GM18526 (cell line): Measurements from ENCODE around the gene UTRN.

Experiments
- POLR2A ChIP-seq: IDR thresholded peaks from 3 replicates; pipeline ENCODE4 v1.6.1; 2011; ENCODE audit not compliant: insufficient read length; ENCODE audit errors: extremely low read depth

The UTRN gene

GRCh38 chr6:144295981-144296767, 11.0 kb downstream of the UTRN start:
- TF ChIP-seq POLR2A, result no peak

DNA sequence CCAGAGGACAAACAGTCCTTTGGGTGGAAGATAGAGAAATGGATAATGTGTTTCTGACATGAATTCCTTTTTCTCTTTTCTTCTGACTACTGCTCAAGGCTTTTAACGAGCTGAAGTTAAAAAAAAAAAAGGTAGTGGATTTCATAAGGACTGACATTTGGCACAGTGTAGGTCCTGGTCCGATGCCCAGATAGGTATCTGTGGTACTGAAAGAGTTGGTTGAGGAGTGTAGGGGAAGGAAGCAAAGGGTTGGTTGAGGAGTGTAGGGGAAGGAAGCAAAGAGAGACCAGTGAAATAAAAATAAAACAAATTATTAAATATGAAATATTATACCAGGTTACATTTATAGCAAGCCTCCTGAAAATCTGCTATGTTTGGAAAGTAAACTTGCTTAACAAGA, 11.8 kb downstream of the UTRN start:
- no peak for TF ChIP-seq POLR2A

GRCh38 chr6:144297511-144298100, 12.5 kb downstream of the UTRN start:
- TF ChIP-seq POLR2A, result no peak

GRCh38 chr6:144298194-144298593, 13.1 kb downstream of the UTRN start:
- no peak for TF ChIP-seq POLR2A

DNA sequence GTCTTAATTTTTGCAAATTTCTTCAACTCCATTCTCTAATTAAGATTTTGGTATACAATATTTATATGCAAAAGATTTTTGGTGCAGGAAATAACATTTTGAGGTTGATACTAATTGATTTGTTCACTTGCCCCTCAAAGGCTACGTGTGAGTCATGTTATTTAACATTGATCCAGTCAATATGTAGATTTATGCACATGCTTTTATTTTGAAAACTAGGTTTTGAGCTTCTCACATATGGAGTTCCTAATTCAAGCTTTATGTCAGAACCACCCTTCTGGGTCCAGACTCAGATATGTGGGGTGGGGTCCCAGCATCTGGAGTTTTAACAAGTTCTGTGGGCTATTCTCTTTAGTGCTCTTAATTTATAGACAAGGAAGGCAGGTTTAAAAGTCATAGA, 13.8 kb downstream of the UTRN start:
- TF ChIP-seq POLR2A, result no peak

GRCh38 chr6:144302701-144303372, 17.7 kb downstream of the UTRN start:
- no peak for TF ChIP-seq POLR2A

- no peak for TF ChIP-seq POLR2A
Observed at GRCh38 chr6:144304223-144304848, 19.2 kb downstream of the UTRN start.

DNA sequence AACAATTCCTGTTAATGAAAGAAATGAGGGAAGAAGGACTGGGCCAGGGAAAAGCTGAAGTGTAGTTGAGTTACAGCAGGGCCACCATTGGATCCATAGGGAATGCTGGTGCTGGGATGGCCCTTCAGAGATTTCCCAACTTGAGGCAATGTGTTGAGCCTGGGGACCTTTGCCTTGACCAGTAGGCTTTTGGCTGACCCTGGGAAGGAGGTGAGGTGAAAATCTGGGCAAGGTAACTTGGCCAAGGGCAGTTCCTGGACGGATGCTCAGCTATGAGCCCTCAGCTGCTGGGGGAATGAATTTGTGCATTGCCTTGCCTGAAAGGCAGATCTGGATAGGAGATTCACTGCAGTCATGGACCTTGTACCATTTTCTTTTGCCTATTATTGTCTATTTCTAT, 20.4 kb downstream of the UTRN start:
- no peak for TF ChIP-seq POLR2A

DNA sequence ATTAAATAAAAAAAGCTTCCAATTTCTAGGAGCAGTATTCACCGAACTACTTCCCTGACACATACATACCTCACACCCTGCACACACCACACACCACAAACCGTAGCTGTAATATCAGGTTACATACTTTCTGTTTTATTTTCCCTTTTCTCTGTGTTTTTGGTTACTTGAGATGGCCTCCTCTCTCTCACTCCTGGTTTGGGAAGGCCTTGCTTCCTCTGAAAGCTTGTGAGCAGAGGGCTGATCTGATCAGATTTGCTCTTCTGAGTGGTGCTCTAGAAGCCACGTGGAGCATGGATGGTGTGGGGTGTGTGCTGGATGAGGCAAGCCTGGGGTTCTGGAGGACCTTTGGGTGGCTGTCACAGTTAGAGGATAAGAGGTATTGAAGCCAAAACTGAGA, 20.9 kb downstream of the UTRN start:
- TF ChIP-seq POLR2A, result no peak

- no peak for TF ChIP-seq POLR2A
Observed at GRCh38 chr6:144307880-144308279, 22.7 kb downstream of the UTRN start.

GRCh38 chr6:144310765-144311164, 25.6 kb downstream of the UTRN start:
- no peak for TF ChIP-seq POLR2A

DNA sequence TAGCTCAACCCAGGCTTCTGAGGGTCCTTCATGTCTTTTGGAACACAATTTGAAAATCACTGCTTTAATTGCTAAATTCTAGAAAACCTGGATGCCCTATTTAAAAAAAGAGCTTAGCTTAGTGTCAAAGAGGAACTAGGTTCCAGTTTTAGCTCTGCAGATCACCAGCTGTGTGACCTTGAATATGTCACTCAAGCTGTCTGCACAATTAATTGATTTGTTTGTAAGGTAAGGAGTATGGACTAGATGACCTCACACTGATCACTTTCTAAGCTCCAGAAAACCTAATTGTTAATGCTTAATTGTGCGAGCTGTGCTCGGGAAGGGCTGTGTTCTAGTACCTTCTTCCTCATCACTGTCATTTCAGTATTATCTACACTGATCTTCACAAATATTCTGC, 26.2 kb downstream of the UTRN start:
- no peak for TF ChIP-seq POLR2A

DNA sequence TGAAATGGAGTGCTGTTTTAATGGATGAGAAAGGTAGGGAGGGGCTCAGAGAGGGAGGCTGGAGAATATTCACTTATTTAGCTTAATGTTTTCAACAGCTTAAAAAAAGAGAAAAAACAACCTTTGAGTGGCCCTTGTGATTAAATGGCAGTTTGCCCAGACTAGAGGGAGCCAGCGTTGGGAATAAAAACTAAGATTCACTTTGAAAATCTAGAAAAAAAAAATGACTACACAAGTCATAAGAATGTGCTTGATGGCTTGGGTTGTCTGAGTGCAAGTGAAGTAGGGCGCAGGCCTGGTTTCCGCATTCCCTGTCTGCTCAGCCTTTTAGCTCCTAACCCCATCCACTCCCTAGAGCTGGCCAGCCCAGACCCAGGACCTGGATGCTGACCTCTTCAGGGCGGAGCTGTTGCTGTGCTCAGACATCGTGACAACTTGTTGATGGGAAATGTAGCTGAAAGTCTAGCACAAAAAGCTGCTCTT, 28.9 kb downstream of the UTRN start:
- TF ChIP-seq POLR2A, result no peak

DNA sequence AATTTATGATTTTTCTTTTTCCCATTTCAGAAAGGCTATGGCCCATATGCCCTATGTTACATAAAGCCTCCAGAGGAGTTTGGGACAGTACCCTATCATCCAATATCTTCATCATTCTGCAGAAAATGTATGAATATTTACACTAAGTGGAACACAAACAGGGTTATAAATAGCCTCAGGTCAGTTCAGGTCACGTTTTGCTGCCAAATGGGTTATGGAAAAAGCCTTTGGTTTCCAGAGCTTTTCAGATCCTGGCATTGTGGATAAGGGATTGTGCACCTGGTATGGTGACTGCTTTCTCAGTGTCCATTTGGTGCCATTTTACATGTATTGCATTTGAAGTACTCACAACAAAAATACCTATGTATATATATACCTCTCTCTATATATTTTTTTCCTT, 29.4 kb downstream of the UTRN start:
- no peak for TF ChIP-seq POLR2A

- TF ChIP-seq POLR2A, result no peak
Observed at GRCh38 chr6:144315226-144315980, 30.3 kb downstream of the UTRN start.

- no peak for TF ChIP-seq POLR2A
Observed at GRCh38 chr6:144315981-144316861, 31.1 kb downstream of the UTRN start.
